Stimulated activated CD8-positive, alpha-beta memory T cell treated with anti-CD3 and anti-CD28 coated beads, Interleukin-15, amount 100 ng/mL, for 24 hours (primary cell): ENCODE results near the gene MITF.

ENCODE experiments used
- DNase-seq: peaks from one replicate; pipeline ENCODE4 v3.0.0-alpha.2; 2020; ENCODE audit warnings: low read depth

MITF gene

GRCh38 chr3:69739204-69740102, at the start of gene MITF:
Gene MITF (plus strand): TSS chr3:69739464. CDS start chr3:69739598, 134 bp downstream.
- no peak for DNase-seq

- DNase-seq, result no peak
Observed at GRCh38 chr3:69691860-69692259, 47.4 kb upstream of the MITF start.

- no peak for DNase-seq
Observed at GRCh38 chr3:69692761-69693160, 46.5 kb upstream of the MITF start.

GRCh38 chr3:69695443-69695842, 43.8 kb upstream of the MITF start:
- DNase-seq, result no peak

- DNase-seq, result no peak
Observed at GRCh38 chr3:69695933-69696332, 43.3 kb upstream of the MITF start.

- DNase-seq, result no peak
Observed at GRCh38 chr3:69696367-69696766, 42.9 kb upstream of the MITF start.

- no peak for DNase-seq
Observed at GRCh38 chr3:69697381-69697780, 41.9 kb upstream of the MITF start.

GRCh38 chr3:69698728-69699127, 40.5 kb upstream of the MITF start:
- no peak for DNase-seq

- DNase-seq, result no peak
Observed at GRCh38 chr3:69699183-69699582, 40.1 kb upstream of the MITF start.

GRCh38 chr3:69700949-69701348, 38.3 kb upstream of the MITF start:
- DNase-seq, result no peak

- DNase-seq, result no peak
Observed at GRCh38 chr3:69710153-69710977, 28.9 kb upstream of the MITF start.

- DNase-seq, result no peak
Observed at GRCh38 chr3:69712269-69712668, 27.0 kb upstream of the MITF start.

GRCh38 chr3:69712933-69713332, 26.3 kb upstream of the MITF start:
- no peak for DNase-seq

- no peak for DNase-seq
Observed at GRCh38 chr3:69715204-69715603, 24.1 kb upstream of the MITF start.

- DNase-seq, result no peak
Observed at GRCh38 chr3:69716119-69716518, 23.1 kb upstream of the MITF start.

GRCh38 chr3:69718866-69719586, 20.2 kb upstream of the MITF start:
- DNase-seq, result no peak

- DNase-seq, result no peak
Observed at GRCh38 chr3:69719587-69720122, 19.6 kb upstream of the MITF start.

- DNase-seq, result no peak
Observed at GRCh38 chr3:69720824-69721223, 18.4 kb upstream of the MITF start.

- no peak for DNase-seq
Observed at GRCh38 chr3:69723389-69723788, 15.9 kb upstream of the MITF start.

GRCh38 chr3:69724722-69725435, 14.4 kb upstream of the MITF start:
- no peak for DNase-seq

- DNase-seq, result no peak
Observed at GRCh38 chr3:69725994-69726571, 13.2 kb upstream of the MITF start.
